Endodermal cell (in vitro differentiated cells): ENCODE data around the gene ALOXE3. TPM values are rescaled to one million over a fixed set of nuclear protein-coding genes. Genes with fewer than 3 reads are reported as not detected.

Source experiments
- DNase-seq: peaks from one replicate; pipeline ENCODE4 v3.0.0-alpha.2; 2017
- H3K27ac ChIP-seq: 2 replicates; pipeline ENCODE4 v1.5.1; 2013; ENCODE audit warnings: mild to moderate bottlenecking, low read depth, low read length, moderate library complexity
- H3K27me3 ChIP-seq: 2 replicates; pipeline ENCODE4 v1.6.1; 2013; ENCODE audit warnings: mild to moderate bottlenecking, low read length, moderate library complexity; ENCODE audit not compliant: insufficient read depth, control insufficient read depth, poor library complexity, severe bottlenecking
- H3K36me3 ChIP-seq: 2 replicates; pipeline ENCODE4 v1.7.0; 2013; ENCODE audit warnings: mild to moderate bottlenecking, low read length, moderate library complexity; ENCODE audit not compliant: control insufficient read depth, insufficient read depth
- H3K4me1 ChIP-seq: one replicate; pipeline ENCODE4 v1.7.0; 2013; ENCODE audit warnings: low read length; ENCODE audit not compliant: control insufficient read depth, insufficient read depth
- H3K4me3 ChIP-seq: 2 replicates; pipeline ENCODE4 v1.5.1; 2013; ENCODE audit warnings: mild to moderate bottlenecking, low read length, moderate library complexity
- H3K9ac ChIP-seq: 2 replicates; pipeline ENCODE4 v1.6.1; 2013; ENCODE audit warnings: mild to moderate bottlenecking, low read length, moderate library complexity; ENCODE audit not compliant: poor library complexity, severe bottlenecking; ENCODE audit errors: extremely low read depth
- H3K9me3 ChIP-seq: 2 replicates; pipeline ENCODE4 v1.6.1; 2013; ENCODE audit warnings: mild to moderate bottlenecking, low read length, moderate library complexity; ENCODE audit not compliant: control insufficient read depth
- H3K27ac Mint-ChIP-seq: 2 replicates; pipeline ENCODE4 v1.8.0; 2020; ENCODE audit warnings: mixed read lengths
- H3K27me3 Mint-ChIP-seq: 2 replicates; pipeline ENCODE4 v1.8.0; 2021; ENCODE audit warnings: mild to moderate bottlenecking, mixed read lengths; ENCODE audit not compliant: insufficient read depth
- H3K36me3 Mint-ChIP-seq: 2 replicates; pipeline ENCODE4 v1.8.0; 2020; ENCODE audit warnings: low read depth, mixed read lengths
- H3K4me1 Mint-ChIP-seq: 2 replicates; pipeline ENCODE4 v1.8.0; 2020; ENCODE audit warnings: mixed read lengths
- H3K4me3 Mint-ChIP-seq: 2 replicates; pipeline ENCODE4 v1.8.0; 2020; ENCODE audit warnings: mild to moderate bottlenecking, moderate library complexity, mixed read lengths
- H3K9me3 Mint-ChIP-seq: 2 replicates; pipeline ENCODE4 v1.8.0; 2020; ENCODE audit warnings: mild to moderate bottlenecking, mixed read lengths
- WGBS, 2 experiments: methylation state at CpG; one replicate each; pipeline versions ENCODE4 v1.1.5 to v1.1.7; 2013; ENCODE audit warnings: missing lambda C conversion rate in 2 of 2, mixed read lengths in 1 of 2; ENCODE audit not compliant: insufficient coverage in 1 of 2, insufficient read length in 1 of 2; 5-methylcytosine and 5-hydroxymethylcytosine counted together
- total RNA-seq, 2 donors: library from RNA; stranded (reverse); fragmentation: NEBNext Ultra II Directional in 1 of 2; extraction: Animal tissue kit (Norgen Biotek cat#: 25700) in 1 of 2; gene quantifications; 2 replicates in 1 of 2; 3 replicates in 1 of 2; pipeline ENCODE4 v1.2.1, GENCODE V29; 2021
- TF ChIP-seq, protein P1 (sequence below): fragments of 200-600 bp; sonication (generic); conservative IDR thresholded peaks from 2 replicates; pipeline ENCODE4 v1.5.0; 2021; ENCODE audit warnings: antibody characterized with exemption, mild to moderate bottlenecking

The ALOXE3 gene
- total RNA-seq, 2 donors from 2014 or later: 0.13 to 0.49 TPM

DNA sequence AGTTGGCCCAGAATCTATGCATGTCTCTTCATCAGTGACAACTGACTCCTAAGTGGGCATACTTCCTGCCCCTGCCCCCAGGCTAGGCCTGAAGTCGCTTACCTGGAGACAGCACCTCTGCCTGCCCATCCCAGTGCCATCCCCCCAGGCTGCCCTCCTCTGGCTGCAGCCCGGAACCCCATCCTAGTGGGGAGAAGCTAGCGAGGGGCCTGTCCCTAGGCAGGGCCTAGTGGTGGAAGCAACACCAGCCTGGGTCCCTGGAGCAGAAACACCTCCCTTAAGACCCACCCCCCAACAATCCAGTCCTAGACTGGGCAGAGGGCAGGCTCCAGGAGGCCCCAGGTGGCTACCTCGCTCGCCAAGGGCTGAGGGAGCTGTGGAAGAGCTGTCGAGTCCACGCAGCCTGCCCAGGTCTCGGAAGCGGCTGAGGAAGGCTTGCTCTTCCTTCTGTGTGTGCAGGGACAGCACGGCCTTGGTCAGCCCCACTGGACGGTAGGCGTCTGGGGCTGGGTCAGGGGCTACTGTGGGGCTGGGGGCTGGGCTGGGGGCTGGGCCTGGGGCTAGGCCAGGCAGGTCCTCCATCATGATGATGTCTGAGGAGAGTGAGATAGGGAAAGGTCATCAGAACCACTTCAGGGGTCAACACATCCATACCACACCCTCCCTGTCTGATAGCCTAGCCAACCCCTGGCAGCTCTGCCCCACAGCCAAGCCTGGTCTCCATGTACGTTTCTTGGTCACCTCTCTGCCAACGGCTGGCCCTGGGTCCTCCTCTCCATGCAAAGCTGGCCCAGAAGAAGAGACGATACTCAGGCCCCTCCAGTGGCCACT is 26.3 kb upstream of the ALOXE3 start:
- Mint-ChIP-seq H3K36me3 (peaks cover 69% of the 10 kb centered on the region), H3K4me3 (no peak overlapping the region), H3K27ac (no peak overlapping the region), H3K9me3 (no peaks in the 10 kb centered on the region), H3K4me1 (no peaks in the 10 kb centered on the region), H3K27me3 (no peaks in the 10 kb centered on the region)
- WGBS, 2 experiments: 93 to 100% methylated on average over 3 to 15 of the region's 15 CpGs
- Histone ChIP-seq H3K27ac (no peak overlapping the region), H3K27me3 (no peaks in the 10 kb centered on the region), H3K4me3 (no peak overlapping the region), H3K9me3 (no peaks in the 10 kb centered on the region), H3K36me3 (peaks cover 69% of the 10 kb centered on the region), H3K4me1 (no peaks in the 10 kb centered on the region), H3K9ac (no peak overlapping the region)
- TF ChIP-seq, protein P1, sequence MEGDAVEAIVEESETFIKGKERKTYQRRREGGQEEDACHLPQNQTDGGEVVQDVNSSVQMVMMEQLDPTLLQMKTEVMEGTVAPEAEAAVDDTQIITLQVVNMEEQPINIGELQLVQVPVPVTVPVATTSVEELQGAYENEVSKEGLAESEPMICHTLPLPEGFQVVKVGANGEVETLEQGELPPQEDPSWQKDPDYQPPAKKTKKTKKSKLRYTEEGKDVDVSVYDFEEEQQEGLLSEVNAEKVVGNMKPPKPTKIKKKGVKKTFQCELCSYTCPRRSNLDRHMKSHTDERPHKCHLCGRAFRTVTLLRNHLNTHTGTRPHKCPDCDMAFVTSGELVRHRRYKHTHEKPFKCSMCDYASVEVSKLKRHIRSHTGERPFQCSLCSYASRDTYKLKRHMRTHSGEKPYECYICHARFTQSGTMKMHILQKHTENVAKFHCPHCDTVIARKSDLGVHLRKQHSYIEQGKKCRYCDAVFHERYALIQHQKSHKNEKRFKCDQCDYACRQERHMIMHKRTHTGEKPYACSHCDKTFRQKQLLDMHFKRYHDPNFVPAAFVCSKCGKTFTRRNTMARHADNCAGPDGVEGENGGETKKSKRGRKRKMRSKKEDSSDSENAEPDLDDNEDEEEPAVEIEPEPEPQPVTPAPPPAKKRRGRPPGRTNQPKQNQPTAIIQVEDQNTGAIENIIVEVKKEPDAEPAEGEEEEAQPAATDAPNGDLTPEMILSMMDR: no peak
- peak; percentile 45 for DNase-seq

DNA sequence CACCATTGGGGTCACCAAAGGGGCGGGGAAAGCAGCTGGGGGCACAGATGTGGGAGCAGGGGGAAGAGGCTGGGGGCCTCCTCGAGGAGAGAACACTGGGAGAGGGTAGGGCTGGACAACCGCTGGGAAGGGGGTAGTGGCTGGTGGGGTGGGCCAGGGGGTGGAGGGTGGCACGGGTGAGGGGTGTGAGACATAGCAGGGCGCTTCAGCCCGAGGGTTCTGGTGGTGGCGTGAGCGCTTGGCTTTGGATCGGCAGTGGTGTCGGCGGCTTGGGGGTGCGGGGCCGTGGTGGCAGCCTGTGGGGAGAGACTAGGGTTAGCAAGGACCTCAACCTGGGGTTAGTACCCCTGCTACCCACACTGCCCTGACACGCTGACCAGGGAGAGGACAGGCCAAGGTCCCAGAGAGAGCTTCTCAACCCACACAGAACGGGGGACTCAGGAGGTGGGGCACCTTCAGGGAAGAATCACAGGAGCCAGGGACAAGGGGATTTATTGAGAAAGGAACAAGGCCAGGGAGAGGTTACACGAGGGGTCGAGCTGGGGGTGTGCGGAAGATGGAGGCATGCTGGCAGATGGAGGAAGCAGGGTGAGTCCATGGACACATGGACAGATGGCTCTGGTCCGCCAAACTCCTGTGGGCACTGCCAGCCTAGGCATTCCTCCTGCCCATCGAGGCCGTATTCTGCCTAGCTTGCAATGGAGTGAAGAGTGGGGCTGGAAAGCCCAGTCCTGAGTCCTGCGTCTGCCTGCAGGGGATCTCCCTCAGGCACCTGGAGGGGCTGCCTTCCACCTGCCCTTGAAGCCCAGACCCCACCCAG is 25.5 kb upstream of the ALOXE3 start:
- H3K4me3 Mint-ChIP-seq: no peak overlapping the region
- H3K27me3 ChIP-seq: no peaks in the 10 kb centered on the region
- no peak overlapping the region for H3K27ac Mint-ChIP-seq

DNA sequence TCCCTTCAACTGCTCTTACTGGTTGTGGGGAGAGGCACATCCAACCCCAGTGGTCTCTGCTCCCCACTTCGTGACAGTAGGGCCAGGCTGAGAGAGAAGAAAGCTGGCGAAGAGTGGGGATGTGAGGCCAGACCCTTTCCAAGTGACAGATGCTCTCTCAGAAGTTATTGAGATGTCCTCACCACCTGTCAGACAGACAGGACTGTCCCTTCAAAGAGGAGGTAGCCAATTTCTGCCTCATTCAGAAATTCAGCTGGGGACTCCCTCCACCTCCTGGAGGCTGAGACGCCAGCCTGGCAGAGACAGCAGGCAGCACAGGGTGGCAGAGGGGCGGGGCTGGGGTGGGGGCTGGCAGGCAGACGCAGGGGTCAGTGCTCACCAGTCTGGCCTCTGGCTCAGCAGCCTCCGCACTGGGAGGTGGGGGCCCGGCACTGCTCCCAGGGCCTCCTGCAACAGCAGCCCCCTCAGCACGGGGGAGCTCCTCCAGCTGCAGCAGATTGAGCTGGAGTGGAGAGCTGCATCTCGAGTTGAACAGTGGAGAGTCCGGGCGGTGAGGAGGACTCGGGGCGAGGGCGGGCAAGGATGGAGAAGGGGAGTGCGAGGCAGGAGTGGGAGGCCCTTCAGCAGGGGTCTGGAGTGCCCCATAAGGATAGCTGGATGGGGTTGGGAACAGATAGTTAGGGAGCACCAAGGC is 24.7 kb upstream of the ALOXE3 start:
- Histone ChIP-seq H3K36me3 (peaks cover 58% of the 10 kb centered on the region), H3K27ac (no peak overlapping the region), H3K9ac (no peak overlapping the region), H3K9me3 (no peaks in the 10 kb centered on the region), H3K27me3 (no peaks in the 10 kb centered on the region), H3K4me3 (no peak overlapping the region), H3K4me1 (no peaks in the 10 kb centered on the region)
- Mint-ChIP-seq H3K4me3 (no peak overlapping the region), H3K36me3 (peaks cover 60% of the 10 kb centered on the region), H3K27ac (no peak overlapping the region), H3K9me3 (no peaks in the 10 kb centered on the region), H3K27me3 (no peaks in the 10 kb centered on the region), H3K4me1 (no peaks in the 10 kb centered on the region)
- TF ChIP-seq, protein P1: no peak
- 92 to 97% methylated on average over 3 to 14 of the region's 15 CpGs for WGBS, 2 experiments
- peak; percentile 44 for DNase-seq

More for the DNA sequence above, 25.5 kb upstream of the ALOXE3 start:
- Mint-ChIP-seq H3K27me3 (no peaks in the 10 kb centered on the region), H3K9me3 (no peaks in the 10 kb centered on the region), H3K4me1 (no peaks in the 10 kb centered on the region), H3K36me3 (peaks cover 66% of the 10 kb centered on the region)
- Histone ChIP-seq H3K9me3 (no peaks in the 10 kb centered on the region), H3K9ac (no peak overlapping the region), H3K27ac (no peak overlapping the region), H3K4me1 (no peaks in the 10 kb centered on the region), H3K36me3 (peaks cover 64% of the 10 kb centered on the region), H3K4me3 (no peak overlapping the region)
- peak; percentile 42 for DNase-seq
- TF ChIP-seq, protein P1: no peak
- WGBS, 2 experiments: 93 to 94% methylated on average over 12 to 22 of the region's 22 CpGs
